Measurements from ENCODE around the gene PAGR1. TPM values are rescaled to one million over a fixed set of nuclear protein-coding genes. Genes with fewer than 3 reads are reported as not detected.

PAGR1 gene
- total RNA-seq, 2 experiments from 2014 or later: 16.9 to 19.3 TPM

DNA sequence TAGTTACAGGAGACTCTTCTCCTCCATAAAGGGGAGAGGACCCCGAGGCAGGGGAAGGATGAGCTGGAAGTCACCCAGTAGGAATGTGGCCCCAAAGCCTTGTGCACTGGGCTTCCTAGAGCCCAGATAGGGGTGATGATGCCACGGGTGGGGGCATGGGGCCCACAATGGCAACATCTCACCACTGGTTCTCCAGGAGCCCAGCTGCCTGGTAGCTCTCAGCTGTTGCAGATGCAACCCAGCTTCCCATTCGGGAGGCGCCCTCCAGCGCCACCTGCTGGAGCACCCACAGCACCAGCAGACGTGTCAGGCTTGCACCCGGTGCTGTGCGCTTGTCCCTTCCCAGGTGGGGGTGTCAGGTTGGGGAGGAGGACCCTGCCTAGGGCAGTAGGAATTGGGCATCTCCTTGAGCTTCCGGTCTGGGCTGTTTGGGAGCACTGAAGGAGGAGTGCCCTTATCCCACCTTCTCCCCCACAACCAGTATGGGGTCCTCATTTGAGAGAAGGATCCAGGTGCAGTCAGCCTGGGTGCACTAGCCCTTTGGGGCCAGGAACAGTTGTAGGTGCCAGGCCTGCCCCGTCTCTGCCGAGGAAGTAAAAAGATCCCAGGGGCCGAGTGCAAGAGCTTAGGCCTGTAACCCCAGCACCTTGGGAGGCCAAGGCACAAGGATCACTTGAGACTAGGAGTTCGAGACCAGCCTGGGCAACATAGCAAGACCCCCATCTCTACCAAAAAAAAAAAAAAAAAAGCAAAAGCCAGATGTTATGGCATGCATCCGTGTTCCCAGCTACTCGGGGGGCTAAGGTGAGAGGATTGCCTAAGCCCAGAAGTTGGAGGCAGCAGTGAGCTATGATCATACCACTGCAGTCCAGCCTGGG is 32.7 kb downstream of the PAGR1 start:
- Mint-ChIP-seq H3K36me3 (ENCODE audit: low read depth) (peaks cover 5% of the 10 kb centered on the region), H3K27ac (no peak overlapping the region), H3K9me3 (no peaks in the 10 kb centered on the region), H3K4me3 (no peak overlapping the region), H3K4me1 (ENCODE audit: low read depth) (peaks cover 5% of the 10 kb centered on the region), H3K27me3 (ENCODE audit: low read depth) (no peaks in the 10 kb centered on the region)
- DNase-seq: peak; percentile 91
- intact Hi-C loops (cut with micrococcal nuclease): loop anchor here (1.0 kb wide), 4 partner anchors 21 to 148 kb away; partner anchors contain the start of gene PAGR1
- CTCF ChIA-PET: interaction anchor here (0.6 to 5.0 kb wide), 47 partner anchors 7 to 712 kb away, joined by 3 to 92 read pairs (median 4); partner anchors contain the start of genes CDIPT, KCTD13, KIF22 and MAZ

DNA sequence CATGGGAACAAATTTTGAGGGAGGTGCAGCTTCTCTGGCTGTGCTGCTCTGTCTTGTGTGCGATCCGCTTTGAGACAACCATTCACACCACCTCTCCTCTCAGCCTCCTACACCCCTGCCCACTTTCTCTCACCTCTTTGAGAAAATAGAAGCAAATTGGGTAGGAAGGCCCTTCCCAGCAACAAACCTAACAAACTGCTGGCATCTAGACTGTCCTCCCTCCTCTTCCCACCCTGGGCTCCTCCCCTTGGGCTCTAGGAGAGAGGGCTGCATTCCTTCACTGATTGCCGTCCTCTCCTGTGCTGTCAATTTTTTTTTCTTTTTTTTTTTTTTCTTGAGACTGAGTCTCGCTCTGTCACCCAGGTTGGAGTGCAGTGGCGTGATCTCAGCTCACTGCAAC is 33.6 kb downstream of the PAGR1 start:
- Mint-ChIP-seq H3K27me3 (ENCODE audit: low read depth) (no peaks in the 10 kb centered on the region), H3K4me3 (no peak overlapping the region), H3K4me1 (ENCODE audit: low read depth) (peaks cover 5% of the 10 kb centered on the region), H3K27ac (no peak overlapping the region), H3K9me3 (no peaks in the 10 kb centered on the region), H3K36me3 (ENCODE audit: low read depth) (peaks cover 3% of the 10 kb centered on the region)
- DNase-seq: no peak
- intact Hi-C loops (cut with micrococcal nuclease): no loop called here
- CTCF ChIA-PET: interaction anchor here (0.6 to 5.0 kb wide), 17 partner anchors 10 to 711 kb away, joined by 3 to 92 read pairs (median 7); partner anchors contain the start of genes MVP and PAGR1

DNA sequence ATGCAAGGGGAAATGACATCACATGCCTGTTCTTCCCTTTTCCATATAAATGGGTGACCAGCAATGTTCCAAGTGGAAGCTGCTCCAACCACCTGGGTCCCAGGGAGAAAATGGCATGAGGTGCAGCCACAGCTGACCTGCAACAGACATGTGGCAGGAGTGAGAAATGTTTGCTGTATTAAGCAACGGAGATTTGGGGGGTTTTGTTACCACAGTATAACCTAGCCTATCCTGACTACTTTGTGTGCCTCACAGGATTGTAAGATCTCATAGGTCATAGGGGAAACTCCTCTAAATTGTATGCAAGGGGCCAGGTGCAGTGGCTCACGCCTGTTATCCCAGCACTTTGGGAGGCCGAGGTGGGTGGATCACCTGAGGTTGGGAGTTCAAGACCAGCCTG is 35.0 kb downstream of the PAGR1 start:
- CTCF ChIA-PET: no interaction called here
- no peak for DNase-seq
- H3K4me1 Mint-ChIP-seq (ENCODE audit: low read depth): peaks cover 5% of the 10 kb centered on the region
- H3K36me3 Mint-ChIP-seq (ENCODE audit: low read depth): peaks cover 3% of the 10 kb centered on the region
- H3K4me3 Mint-ChIP-seq: no peak overlapping the region
- H3K9me3 Mint-ChIP-seq: no peaks in the 10 kb centered on the region
- intact Hi-C loops (cut with micrococcal nuclease): no loop called here
- H3K27me3 Mint-ChIP-seq (ENCODE audit: low read depth): no peaks in the 10 kb centered on the region
- peak overlapping the region; percentile 37 for H3K27ac Mint-ChIP-seq

DNA sequence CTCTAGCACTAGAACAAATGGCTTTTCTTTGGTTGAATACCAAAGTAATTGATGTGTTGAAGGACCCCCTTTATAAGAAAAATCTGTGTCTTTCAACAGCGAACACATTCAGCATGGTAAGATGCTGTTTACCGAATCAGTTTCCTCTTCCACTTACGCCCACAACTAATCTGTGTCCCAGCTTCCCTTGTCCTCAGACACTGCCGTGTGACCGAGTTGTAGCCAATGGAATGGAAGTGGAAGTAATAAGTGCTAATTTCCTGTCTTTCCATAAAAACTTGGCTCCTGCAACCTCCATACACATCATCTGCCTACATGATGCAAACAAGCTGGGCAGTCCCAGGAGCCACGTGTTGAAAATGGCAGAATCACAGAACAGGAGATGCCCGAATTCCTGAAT is 36.7 kb downstream of the PAGR1 start:
- Mint-ChIP-seq H3K9me3 (no peaks in the 10 kb centered on the region), H3K36me3 (ENCODE audit: low read depth) (no peaks in the 10 kb centered on the region), H3K27ac (no peak overlapping the region), H3K4me1 (ENCODE audit: low read depth) (peaks cover 5% of the 10 kb centered on the region), H3K27me3 (ENCODE audit: low read depth) (no peaks in the 10 kb centered on the region), H3K4me3 (no peak overlapping the region)
- intact Hi-C loops (cut with micrococcal nuclease): no loop called here
- DNase-seq: no peak
- CTCF ChIA-PET: interaction anchor here (0.5 kb wide), 1 partner anchor 108 kb away, joined by 3 read pairs; no protein-coding TSS in a partner anchor

DNA sequence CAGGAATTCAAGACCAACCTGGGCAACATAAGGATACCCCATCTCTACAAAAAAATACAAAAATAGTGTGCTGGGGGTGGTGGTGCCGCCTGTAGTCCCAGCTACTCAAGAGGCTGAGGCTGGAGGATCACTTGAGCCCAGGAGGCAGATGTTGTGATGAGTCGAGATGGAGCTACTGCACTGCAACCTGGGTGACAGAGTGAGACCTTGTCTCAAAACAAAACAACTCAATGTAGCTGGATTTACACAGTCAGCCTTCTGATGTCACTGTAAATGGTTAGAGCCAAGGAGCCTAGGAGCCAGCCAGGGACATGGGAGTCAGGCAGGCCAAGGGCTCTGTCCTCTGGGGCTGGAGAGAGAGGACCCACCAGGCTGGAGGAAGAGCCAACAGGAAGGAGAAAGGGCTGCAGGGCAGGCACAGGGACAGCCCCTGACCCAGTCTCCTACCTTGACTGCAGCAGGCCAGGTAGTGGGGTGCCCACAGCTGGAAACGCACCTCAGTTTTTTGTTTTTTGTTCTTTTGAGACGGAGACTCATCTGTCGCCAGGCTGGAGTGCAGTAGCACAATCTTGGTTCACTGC is 38.7 kb downstream of the PAGR1 start:
- intact Hi-C loops (cut with micrococcal nuclease): no loop called here
- no peak for DNase-seq
- H3K4me1 Mint-ChIP-seq (ENCODE audit: low read depth): no peaks in the 10 kb centered on the region
- no peak overlapping the region for H3K27ac Mint-ChIP-seq
- no peak overlapping the region for H3K4me3 Mint-ChIP-seq
- H3K36me3 Mint-ChIP-seq (ENCODE audit: low read depth): no peaks in the 10 kb centered on the region
- CTCF ChIA-PET: interaction anchor here (0.6 to 2.9 kb wide), 4 partner anchors 7 to 154 kb away, joined by 3 to 10 read pairs (median 4); partner anchors contain the start of gene PAGR1
- no peaks in the 10 kb centered on the region for H3K9me3 Mint-ChIP-seq
- H3K27me3 Mint-ChIP-seq (ENCODE audit: low read depth): no peaks in the 10 kb centered on the region

DNA sequence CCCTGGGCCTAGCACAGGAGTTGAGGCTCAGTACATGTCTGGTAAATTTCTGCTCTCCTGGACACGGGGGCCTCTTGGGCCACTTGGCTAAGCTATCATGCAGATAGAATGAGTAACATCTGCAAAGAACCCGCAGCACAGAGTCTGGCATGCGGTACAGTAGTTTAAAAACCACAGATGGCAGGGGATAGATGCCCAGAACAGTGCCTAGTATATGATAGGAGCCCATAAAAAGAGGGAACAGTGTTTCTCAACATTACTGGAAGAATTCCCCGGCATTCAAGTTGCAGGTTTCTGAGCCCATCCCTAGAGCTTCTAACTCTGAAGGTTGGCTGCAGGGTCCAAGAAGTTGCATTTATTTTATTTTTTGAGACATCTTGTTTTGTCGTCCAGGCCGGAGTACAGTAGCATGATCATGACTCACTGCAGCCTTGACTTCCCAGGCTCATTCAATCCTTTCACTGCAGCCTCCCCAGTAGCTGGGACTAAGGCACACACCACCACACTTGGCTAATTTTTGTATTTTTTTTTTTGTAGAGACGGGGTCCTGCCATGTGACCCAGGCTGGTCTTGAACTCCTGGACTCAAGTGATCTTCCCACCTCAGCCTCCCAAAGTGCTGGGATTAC is 41.3 kb downstream of the PAGR1 start:
- no peak for DNase-seq
- intact Hi-C loops (cut with micrococcal nuclease): no loop called here
- H3K4me1 Mint-ChIP-seq (ENCODE audit: low read depth): peaks cover 19% of the 10 kb centered on the region
- H3K27me3 Mint-ChIP-seq (ENCODE audit: low read depth): no peaks in the 10 kb centered on the region
- H3K9me3 Mint-ChIP-seq: no peaks in the 10 kb centered on the region
- CTCF ChIA-PET: interaction anchor here (0.6 to 2.9 kb wide), 2 partner anchors 10 to 139 kb away, joined by 3 to 10 read pairs; no protein-coding TSS in a partner anchor
- H3K4me3 Mint-ChIP-seq: no peak overlapping the region
- no peak overlapping the region for H3K27ac Mint-ChIP-seq
- H3K36me3 Mint-ChIP-seq (ENCODE audit: low read depth): peaks cover 7% of the 10 kb centered on the region

DNA sequence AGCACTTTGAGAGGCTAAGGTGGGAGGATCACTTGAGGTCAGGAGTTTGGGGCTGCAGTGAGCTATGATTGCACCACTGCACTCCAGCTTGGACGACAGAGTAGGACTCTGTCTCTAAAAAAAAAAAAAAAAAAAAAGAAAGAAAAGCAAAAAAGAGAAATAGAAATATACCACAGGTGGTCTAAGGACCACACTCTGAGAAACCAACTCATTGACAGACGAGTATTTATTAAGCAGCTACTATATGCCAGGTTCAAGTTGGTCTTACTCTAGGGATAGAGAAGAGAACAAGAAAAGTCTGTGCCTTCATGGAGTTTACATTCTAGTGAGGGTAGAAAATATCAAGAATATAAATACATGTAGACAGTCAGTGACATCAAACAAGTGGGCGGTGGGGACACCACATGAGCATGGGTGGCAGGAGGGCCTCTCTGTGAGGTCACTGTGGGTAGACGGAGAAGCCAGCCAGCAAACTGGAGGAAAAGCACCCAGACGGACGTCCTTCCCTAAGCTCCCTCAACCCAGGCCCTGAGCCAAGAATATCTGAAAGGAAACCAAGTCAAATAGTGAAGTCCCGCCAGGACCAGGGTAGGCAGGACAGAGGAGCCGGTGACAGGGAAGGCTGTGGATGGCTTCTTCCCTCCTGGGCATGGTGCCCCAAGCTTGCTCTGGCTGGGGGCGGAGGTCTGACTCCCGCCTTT is 42.3 kb downstream of the PAGR1 start:
- no peak for DNase-seq
- no peak overlapping the region for H3K27ac Mint-ChIP-seq
- no peaks in the 10 kb centered on the region for H3K27me3 Mint-ChIP-seq (ENCODE audit: low read depth)
- intact Hi-C loops (cut with micrococcal nuclease): no loop called here
- H3K4me3 Mint-ChIP-seq: no peak overlapping the region
- H3K9me3 Mint-ChIP-seq: no peaks in the 10 kb centered on the region
- CTCF ChIA-PET: interaction anchor here (0.6 to 1.4 kb wide), 2 partner anchors 10 to 163 kb away, joined by 3 to 4 read pairs; no protein-coding TSS in a partner anchor
- H3K36me3 Mint-ChIP-seq (ENCODE audit: low read depth): peaks cover 7% of the 10 kb centered on the region
- peaks cover 21% of the 10 kb centered on the region for H3K4me1 Mint-ChIP-seq (ENCODE audit: low read depth)

DNA sequence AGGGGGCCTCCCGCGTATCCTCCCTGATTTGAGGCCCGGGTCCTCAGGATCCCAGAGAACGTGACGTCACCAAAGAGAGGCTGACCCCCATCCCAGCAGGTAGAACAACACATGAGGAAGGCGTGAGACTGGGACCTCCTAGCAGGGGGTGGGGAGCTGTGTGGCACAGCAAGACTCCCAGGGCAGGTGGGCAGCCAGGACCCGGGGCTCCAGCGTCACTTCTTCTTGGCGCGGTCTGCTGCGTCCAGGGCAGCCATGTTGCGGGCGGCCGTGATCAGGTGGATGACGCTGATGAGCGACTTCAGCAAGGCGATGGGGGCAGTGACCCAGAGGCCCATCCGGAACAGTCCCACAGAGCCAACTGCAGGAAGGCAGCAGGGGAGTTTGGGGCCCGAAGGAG is 43.0 kb downstream of the PAGR1 start:
- peaks cover 7% of the 10 kb centered on the region for H3K36me3 Mint-ChIP-seq (ENCODE audit: low read depth)

DNA sequence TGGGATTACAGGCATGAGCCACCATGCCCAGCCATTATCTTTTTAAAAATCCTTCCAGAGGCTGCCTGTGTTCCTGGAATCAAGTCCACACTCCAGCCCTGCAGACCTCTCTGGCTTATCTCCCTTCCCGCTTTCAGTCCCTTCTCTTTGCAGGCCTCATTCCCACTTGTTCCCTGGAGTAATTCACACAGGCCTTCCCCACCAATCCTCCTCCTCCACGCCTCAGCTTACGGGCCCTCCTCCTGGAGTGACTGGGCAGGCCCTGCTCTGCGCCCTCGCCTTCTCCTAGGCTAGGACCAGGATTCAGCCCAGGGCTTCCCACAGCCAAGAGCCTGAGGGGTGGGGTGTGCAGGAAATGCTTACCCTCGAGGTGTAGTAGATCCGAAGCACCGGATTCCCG is 44.3 kb downstream of the PAGR1 start:
- no peak for DNase-seq
- peaks cover 7% of the 10 kb centered on the region for H3K36me3 Mint-ChIP-seq (ENCODE audit: low read depth)
- no peak overlapping the region for H3K27ac Mint-ChIP-seq
- H3K4me1 Mint-ChIP-seq (ENCODE audit: low read depth): peaks cover 22% of the 10 kb centered on the region
- no peaks in the 10 kb centered on the region for H3K9me3 Mint-ChIP-seq
- H3K4me3 Mint-ChIP-seq: no peak overlapping the region
- intact Hi-C loops (cut with micrococcal nuclease): loop anchor here (5.0 kb wide), 1 partner anchor 162 kb away; the partner anchor contains the start of gene C16orf92
- CTCF ChIA-PET: interaction anchor here (1.1 kb wide), 1 partner anchor 11 kb away, joined by 5 read pairs; no protein-coding TSS in a partner anchor
- H3K27me3 Mint-ChIP-seq (ENCODE audit: low read depth): no peaks in the 10 kb centered on the region

More for the DNA sequence above, 43.0 kb downstream of the PAGR1 start:
- H3K4me3 Mint-ChIP-seq: no peak overlapping the region
- DNase-seq: no peak
- CTCF ChIA-PET: interaction anchor here (1.0 to 1.4 kb wide), 2 partner anchors 11 to 43 kb away, joined by 3 read pairs; partner anchors contain the start of gene PAGR1
- H3K9me3 Mint-ChIP-seq: no peaks in the 10 kb centered on the region
- H3K27me3 Mint-ChIP-seq (ENCODE audit: low read depth): no peaks in the 10 kb centered on the region
- intact Hi-C loops (cut with micrococcal nuclease): no loop called here
- no peak overlapping the region for H3K27ac Mint-ChIP-seq
- peaks cover 22% of the 10 kb centered on the region for H3K4me1 Mint-ChIP-seq (ENCODE audit: low read depth)

DNA sequence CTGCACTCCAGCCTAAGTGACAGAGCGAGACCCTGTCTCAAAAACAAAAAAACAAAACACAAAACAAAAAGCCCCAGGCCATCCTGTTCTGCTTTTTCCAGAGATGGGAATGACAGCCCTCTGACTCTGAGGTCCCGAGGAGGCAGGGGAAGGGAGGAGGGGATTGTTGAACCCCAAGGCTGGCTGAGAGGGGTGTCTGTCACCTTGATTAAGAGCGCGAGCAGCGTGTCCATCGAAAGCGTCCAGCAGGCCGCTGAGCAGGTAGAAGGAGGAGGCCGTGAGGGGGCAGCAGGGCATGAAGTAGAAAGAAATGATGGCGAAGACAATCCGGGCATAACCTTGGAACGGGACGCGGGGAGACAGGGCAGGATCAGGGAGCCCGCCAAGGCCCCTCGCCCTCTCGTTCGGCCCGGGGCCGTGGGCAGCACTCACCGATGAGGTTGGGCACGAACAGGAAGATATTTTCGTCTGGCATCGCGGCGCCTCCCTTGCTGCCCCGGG is 46.5 kb downstream of the PAGR1 start:
- peak; percentile 31 for DNase-seq
- no peaks in the 10 kb centered on the region for H3K9me3 Mint-ChIP-seq
- CTCF ChIA-PET: interaction anchor here (1.5 kb wide), 1 partner anchor 171 kb away, joined by 4 read pairs; no protein-coding TSS in a partner anchor
- intact Hi-C loops (cut with micrococcal nuclease): loop anchor here (5.0 kb wide), 1 partner anchor 160 kb away; the partner anchor contains the start of gene C16orf92
- no peaks in the 10 kb centered on the region for H3K27me3 Mint-ChIP-seq (ENCODE audit: low read depth)
- peak overlapping the region; percentile 95 for H3K4me3 Mint-ChIP-seq
- H3K4me1 Mint-ChIP-seq (ENCODE audit: low read depth): peaks cover 22% of the 10 kb centered on the region
- H3K36me3 Mint-ChIP-seq (ENCODE audit: low read depth): peaks cover 7% of the 10 kb centered on the region
- H3K27ac Mint-ChIP-seq: peak overlapping the region; percentile 70
